Body of pancreas (tissue), 4 donors: ENCODE measurements around the gene DFFA. TPM values are rescaled to one million over a fixed set of nuclear protein-coding genes. Genes with fewer than 3 reads are reported as not detected.

Experiments used
- ATAC-seq: fragments of 150-250 bp; one replicate; pipeline ENCODE4 v1.9.1; 2016
- DNase-seq, 4 donors: peaks; one replicate each; pipeline ENCODE4 v3.0.0-alpha.2; 2019
- H3K27ac ChIP-seq, 4 donors: fragments of 200-600 bp; sonication (generic); 1 replicate in 3 of 4; 2 replicates in 1 of 4; pipeline versions ENCODE4 v1.5.1 to v1.6.1; 2016 to 2019; ENCODE audit warnings: mild to moderate bottlenecking in 1 of 4, mixed read lengths in 1 of 4, moderate library complexity in 1 of 4
- H3K27me3 ChIP-seq, 2 donors: fragments of 200-600 bp; sonication (generic); one replicate each; pipeline ENCODE4 v1.6.0; 2016; ENCODE audit warnings: mild to moderate bottlenecking in 1 of 2
- H3K36me3 ChIP-seq, 2 donors: fragments of 200-600 bp; sonication (generic); replicated peaks in 1 of 2; 2 replicates each; pipeline ENCODE4 v1.5.1; 2016; ENCODE audit warnings: low read depth in 2 of 2; ENCODE audit not compliant: insufficient read depth in 1 of 2
- H3K4me1 ChIP-seq: fragments of 200-600 bp; sonication (generic); one replicate; pipeline ENCODE4 v1.6.0; 2016
- H3K4me3 ChIP-seq, 2 donors: fragments of 200-600 bp; sonication (generic); 1 replicate in 1 of 2; 2 replicates in 1 of 2; pipeline ENCODE4 v1.5.1; 2016 to 2019
- H3K9me3 ChIP-seq, 3 donors: fragments of 200-600 bp; sonication (generic); 1 replicate in 2 of 3; 2 replicates in 1 of 3; pipeline ENCODE4 v1.5.1; 2016
- POLR2A ChIP-seq, 3 donors: fragments of 450-650 bp; IDR thresholded peaks; one replicate each; pipeline ENCODE4 v1.6.1; 2016; ENCODE audit warnings: antibody characterized with exemption in 3 of 3, mild to moderate bottlenecking in 2 of 3
- WGBS, 2 donors: methylation state at CpG; one replicate each; pipeline ENCODE4 v1.1.5; 2017; 5-methylcytosine and 5-hydroxymethylcytosine counted together
- intact Hi-C: fragments of 100-400 bp; cut with DNase I; formaldehyde crosslinking; loops from one replicate; pipeline ENCODE4 v1.15.1; 2023
- total RNA-seq, 2 donors: library from RNA; depleted of rRNA; stranded (reverse); fragments of >200 nt; gene quantifications; one replicate each; pipeline ENCODE4 v1.1.0, GENCODE V29; 2016
- TF ChIP-seq, protein P1 (sequence below), 7 experiments: fragments of 450-650 bp in 4 of 7; fragments of 200-600 bp in 3 of 7; sonication (generic) in 3 of 7; IDR thresholded peaks; one replicate each; pipeline ENCODE4 v1.5.1; 2016 to 2019; ENCODE audit warnings: antibody characterized with exemption in 7 of 7

DFFA gene
- total RNA-seq, 2 donors from 2014 or later: 13.5 TPM

DNA sequence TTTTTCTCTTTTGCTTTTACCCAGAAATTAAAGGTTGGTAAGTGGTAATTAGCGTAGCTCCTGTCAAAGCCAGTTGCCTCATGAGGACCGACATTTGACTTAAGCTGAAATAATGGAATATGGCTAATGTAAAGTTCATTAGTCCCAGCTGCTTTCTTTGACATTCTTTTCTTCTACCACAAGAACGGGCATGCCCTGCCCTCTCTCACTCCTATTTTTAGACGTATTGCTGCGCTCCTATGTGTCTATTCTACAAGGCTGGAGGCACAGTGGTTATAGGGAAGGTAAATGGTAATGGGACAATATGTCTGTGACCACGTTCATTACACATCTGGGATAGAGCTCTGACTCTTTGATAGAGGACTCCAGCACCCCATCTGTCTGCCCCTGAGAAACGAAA lies 15.7 kb downstream of the DFFA start:
- Histone ChIP-seq H3K4me3 (no peak overlapping the region), H3K36me3 (peaks cover 0 to 3% of the 10 kb centered on the region in 2 donors), H3K9me3 (no peaks in the 10 kb centered on the region), H3K4me1 (no peaks in the 10 kb centered on the region), H3K27ac (no peak overlapping the region), H3K27me3 (no peaks in the 10 kb centered on the region)
- DNase-seq (no peak), ATAC-seq (no peak)
- no peak for TF ChIP-seq POLR2A (IDR thresholded peaks at IDR 0.05)
- TF ChIP-seq, protein P1, sequence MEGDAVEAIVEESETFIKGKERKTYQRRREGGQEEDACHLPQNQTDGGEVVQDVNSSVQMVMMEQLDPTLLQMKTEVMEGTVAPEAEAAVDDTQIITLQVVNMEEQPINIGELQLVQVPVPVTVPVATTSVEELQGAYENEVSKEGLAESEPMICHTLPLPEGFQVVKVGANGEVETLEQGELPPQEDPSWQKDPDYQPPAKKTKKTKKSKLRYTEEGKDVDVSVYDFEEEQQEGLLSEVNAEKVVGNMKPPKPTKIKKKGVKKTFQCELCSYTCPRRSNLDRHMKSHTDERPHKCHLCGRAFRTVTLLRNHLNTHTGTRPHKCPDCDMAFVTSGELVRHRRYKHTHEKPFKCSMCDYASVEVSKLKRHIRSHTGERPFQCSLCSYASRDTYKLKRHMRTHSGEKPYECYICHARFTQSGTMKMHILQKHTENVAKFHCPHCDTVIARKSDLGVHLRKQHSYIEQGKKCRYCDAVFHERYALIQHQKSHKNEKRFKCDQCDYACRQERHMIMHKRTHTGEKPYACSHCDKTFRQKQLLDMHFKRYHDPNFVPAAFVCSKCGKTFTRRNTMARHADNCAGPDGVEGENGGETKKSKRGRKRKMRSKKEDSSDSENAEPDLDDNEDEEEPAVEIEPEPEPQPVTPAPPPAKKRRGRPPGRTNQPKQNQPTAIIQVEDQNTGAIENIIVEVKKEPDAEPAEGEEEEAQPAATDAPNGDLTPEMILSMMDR (IDR thresholded peaks at IDR 0.05): no peak
- 78 to 85% methylated on average over 7 of the region's 7 CpGs for WGBS, 2 donors
- intact Hi-C loops: no loop called here

DNA sequence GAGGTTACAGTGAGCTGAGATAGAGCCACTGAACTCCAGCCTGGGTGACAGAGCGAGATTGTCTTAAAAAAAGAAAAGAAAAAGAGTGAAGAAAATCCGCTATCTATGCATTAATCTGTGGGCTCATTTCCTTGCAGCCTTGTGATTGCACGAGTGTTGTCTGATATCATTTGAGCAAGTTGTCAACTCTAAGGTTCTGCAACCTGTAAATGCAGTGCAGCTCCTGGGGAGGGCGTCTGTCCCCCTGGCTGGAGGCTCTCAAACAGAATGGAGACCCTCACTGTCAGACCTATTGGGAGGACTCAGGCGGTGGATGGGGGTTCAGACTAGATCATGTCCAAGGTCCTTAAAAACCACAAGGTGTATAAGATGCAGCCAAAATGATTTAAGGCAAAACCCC lies 16.3 kb downstream of the DFFA start:
- Histone ChIP-seq H3K27me3 (no peaks in the 10 kb centered on the region), H3K9me3 (no peaks in the 10 kb centered on the region), H3K36me3 (peaks cover 0 to under 1% of the 10 kb centered on the region in 2 donors), H3K4me3 (no peak overlapping the region), H3K4me1 (no peaks in the 10 kb centered on the region), H3K27ac (no peak overlapping the region)
- DNase-seq (no peak), ATAC-seq (no peak)
- intact Hi-C loops: no loop called here
- 89 to 98% methylated on average over 5 of the region's 5 CpGs for WGBS, 2 donors
- TF ChIP-seq, protein P1 (IDR thresholded peaks at IDR 0.05): no peak
- TF ChIP-seq POLR2A (IDR thresholded peaks at IDR 0.05): no peak

DNA sequence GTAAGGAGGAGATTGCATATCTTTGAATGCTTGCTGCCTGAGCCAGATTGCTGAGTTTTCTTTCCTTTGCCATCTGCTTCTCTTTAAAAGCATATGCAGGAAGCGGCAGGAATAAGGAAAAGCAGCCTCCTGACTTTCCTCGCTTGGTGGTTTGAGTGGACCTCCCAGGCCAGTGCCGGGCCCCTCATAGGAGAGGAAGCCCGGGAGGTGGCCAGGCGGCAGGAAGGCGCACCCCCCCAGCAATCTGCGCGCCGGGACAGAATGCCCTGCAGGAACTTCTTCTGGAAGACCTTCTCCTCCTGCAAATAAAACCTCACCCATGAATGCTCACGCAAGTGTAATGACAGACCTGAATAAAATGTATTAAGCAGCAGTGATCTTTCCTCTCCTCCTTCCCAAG lies 21.0 kb downstream of the DFFA start:
- DNase-seq (no peak), ATAC-seq (no peak)
- no peaks in the 10 kb centered on the region for H3K4me1 ChIP-seq
- intact Hi-C loops: no loop called here
- no peak for TF ChIP-seq POLR2A (IDR thresholded peaks at IDR 0.05)
- TF ChIP-seq, protein P1 (IDR thresholded peaks at IDR 0.05): no peak
- H3K27ac ChIP-seq: no peak overlapping the region
- 27 to 33% methylated on average over 10 of the region's 10 CpGs for whole genome bisulfite sequencing, 2 donors
- H3K9me3 ChIP-seq: no peaks in the 10 kb centered on the region
- no peaks in the 10 kb centered on the region for H3K27me3 ChIP-seq
- no peaks in the 10 kb centered on the region for H3K36me3 ChIP-seq
- H3K4me3 ChIP-seq: no peak overlapping the region

DNA sequence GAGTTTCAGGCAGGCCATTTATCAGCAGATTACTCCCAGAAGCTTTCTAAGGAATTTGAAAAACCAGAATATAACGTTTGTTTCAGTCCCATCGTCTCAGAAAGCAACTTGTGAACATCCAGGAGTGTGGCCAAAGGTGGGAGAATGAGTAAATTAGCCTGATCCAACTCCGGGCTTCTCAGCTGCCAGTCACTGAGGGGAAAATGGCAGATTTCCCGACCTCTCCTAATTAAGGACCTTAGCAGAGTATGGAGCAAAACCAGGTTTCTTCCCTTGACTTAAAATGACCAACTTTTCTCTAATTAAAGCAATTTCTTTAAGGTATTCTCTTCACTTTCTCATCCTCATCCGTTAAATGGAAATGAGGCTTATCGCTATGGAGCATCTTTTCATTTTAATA lies 21.5 kb downstream of the DFFA start:
- 35 to 38% methylated on average over 6 of the region's 6 CpGs for WGBS, 2 donors
- DNase-seq: no peak
- TF ChIP-seq, protein P1 (IDR thresholded peaks at IDR 0.05): no peak
- TF ChIP-seq POLR2A (IDR thresholded peaks at IDR 0.05): no peak
- ATAC-seq: no peak
- no peaks in the 10 kb centered on the region for H3K27me3 ChIP-seq
- H3K27ac ChIP-seq: no peak overlapping the region
- no peaks in the 10 kb centered on the region for H3K36me3 ChIP-seq
- no peaks in the 10 kb centered on the region for H3K4me1 ChIP-seq
- H3K4me3 ChIP-seq: no peak overlapping the region
- H3K9me3 ChIP-seq: no peaks in the 10 kb centered on the region
- intact Hi-C loops: no loop called here

DNA sequence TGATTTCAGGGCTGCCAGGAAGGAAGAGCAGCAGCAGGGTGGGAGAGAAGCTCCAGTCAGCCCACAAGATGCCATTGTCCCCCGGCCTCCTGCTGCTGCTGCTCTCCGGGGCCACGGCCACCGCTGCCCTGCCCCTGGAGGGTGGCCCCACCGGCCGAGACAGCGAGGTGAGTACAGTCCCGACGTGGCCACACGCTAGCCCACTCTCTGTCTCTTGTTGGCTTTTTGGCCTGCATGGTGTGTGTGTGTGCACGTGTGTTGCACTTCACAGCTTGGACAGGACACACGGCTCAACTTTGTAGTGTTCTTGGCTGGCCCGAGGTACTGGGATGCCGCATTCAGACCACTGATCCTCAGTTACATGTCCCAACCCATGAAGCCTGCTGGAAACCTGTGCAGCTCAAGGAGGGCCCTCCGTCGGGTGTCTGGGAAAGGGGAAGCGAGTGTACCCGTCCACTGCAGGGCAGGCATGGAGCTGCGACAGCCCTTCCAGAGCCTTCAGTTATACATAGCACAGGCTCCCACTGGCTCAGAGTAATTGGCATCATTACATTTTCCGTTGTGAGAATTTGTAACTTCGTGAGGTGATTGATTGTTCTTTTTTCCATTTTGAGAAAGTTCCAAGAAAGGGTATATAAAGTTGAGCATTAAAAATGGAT lies 22.0 kb downstream of the DFFA start:
- intact Hi-C loops: no loop called here
- ATAC-seq: no peak
- Histone ChIP-seq H3K9me3 (no peaks in the 10 kb centered on the region), H3K27ac (no peak overlapping the region), H3K4me3 (no peak overlapping the region), H3K27me3 (no peaks in the 10 kb centered on the region), H3K36me3 (no peaks in the 10 kb centered on the region), H3K4me1 (no peaks in the 10 kb centered on the region)
- 76 to 79% methylated on average over 18 to 21 of the region's 21 CpGs for WGBS, 2 donors
- no peak for DNase-seq
- TF ChIP-seq, protein P1 (IDR thresholded peaks at IDR 0.05): no peak
- no peak for TF ChIP-seq POLR2A (IDR thresholded peaks at IDR 0.05)
